D721Med (cell line): Measurements from ENCODE around the gene PACRG.

Source experiments
- DNase-seq: peaks from one replicate; pipeline ENCODE4 v3.0.0; 2011; ENCODE audit warnings: low spot score; ENCODE audit not compliant: insufficient read length
- FAIRE-seq: peaks from 2 replicates; lab custom pipeline; 2011; peaks lifted over from hg19 to GRCh38; lab: Jason Lieb, UNC
- CTCF ChIP-seq: IDR thresholded peaks from 2 replicates; pipeline ENCODE4 v1.5.1; 2012; ENCODE audit warnings: mild to moderate bottlenecking, control low read depth; ENCODE audit not compliant: insufficient read depth; ENCODE audit errors: missing control alignments

The PACRG gene

GRCh38 chr6:163333701-163334663 lies 606.2 kb downstream of the PACRG start:
- FAIRE-seq (no peak), DNase-seq (no peak)
- no peak for TF ChIP-seq CTCF

DNA sequence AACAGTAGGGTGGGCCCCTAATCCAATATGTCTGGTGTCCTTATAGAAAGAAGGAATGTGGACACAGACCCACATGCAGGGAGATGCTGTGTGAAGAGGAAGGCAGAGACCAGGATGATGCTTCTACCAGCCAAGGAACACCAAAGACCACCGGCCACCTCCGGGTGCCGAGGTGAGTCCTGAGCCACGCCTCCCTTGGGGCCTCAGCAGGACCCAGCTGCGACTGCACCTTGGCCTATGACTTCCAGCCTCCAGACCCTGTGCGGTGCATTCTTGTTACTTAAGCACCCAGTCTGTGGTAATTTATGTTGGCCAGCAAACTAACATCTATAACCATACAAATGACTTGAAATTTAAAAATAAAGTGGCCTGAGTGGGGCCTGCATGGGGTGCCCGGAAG lies 607.3 kb downstream of the PACRG start:
- no peak for DNase-seq
- TF ChIP-seq CTCF = no peak
- FAIRE-seq = no peak

DNA sequence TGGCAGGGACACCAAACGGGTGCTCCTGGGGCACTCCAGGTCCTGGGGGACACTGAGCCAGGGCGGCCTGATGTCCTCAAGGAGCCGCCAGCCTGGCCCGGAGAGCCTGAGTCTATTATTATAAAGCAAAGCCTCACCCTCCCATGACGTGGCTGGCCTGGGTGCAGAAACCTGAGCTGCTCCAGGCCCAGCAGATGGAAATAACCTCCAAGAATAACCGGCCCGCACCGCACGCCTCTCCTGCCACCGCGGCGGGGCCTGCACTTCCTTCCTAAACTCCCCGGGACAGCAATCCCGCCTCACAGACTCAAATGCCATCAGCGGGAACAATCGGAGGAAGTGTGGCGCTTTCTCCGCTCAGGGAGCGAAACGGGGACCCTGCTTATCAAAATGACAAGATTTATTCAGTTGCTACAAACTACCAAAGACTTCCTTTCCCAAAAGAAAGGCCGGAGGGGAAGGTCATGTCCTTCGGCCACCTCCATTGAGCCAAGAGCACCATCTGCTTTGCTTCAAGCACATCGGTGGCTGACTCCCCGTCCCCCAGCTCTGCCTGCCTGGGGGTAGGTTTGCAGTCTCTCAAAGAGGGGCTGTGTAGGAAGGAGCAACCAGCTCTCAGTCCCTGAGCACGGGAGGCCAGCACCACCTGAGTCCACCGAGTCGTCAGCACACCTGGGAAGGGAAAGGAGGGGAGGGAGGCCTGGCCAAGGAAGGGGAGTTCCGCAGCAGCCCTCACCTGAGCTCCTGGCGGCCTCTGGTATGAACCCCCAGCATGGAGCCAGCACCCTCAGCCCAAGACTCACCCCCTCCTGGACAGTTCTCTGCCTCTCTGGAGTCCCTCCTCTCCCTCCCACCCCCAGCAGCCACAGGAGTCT lies 608.1 kb downstream of the PACRG start:
- FAIRE-seq (no peak), DNase-seq (no peak)
- no peak for TF ChIP-seq CTCF

DNA sequence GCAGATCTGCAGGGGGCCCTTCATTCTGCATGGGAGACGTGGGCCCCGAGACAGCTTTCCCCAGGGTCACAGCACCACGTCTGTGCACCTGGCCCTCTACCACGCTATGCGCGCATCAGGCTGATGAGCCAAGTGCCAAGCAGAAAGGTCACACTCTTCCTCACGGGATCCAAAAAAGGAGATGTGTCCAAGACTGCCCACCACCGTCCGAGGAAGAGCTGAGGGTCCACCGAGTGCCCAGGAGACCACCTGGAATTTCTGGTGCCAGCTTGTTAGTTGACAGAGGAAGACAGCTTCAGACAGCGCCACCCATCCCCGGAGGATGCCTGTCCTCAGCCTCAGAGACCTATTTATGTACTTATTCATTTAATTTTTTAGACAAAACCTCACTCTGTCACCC lies 609.2 kb downstream of the PACRG start:
- DNase-seq (no peak), FAIRE-seq (no peak)
- no peak for TF ChIP-seq CTCF

DNA sequence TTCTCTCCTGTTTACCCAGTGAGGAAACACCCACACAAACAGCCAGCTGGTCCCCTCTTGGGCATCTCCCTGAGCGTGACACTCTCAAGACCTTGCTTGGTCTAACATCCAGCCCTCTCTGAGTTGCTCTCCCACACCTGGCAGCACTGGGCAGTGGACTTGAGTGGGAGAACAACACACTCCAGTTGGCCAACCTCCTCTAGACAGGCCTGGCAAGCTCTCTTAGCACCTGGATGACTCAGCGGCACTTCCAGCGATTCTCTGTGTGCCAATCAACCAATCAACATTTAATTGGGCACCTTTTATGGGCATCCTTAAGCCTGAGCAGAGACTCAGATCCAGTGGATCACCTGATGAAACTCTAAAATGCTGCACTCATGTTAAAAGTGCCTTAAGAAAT lies 610.2 kb downstream of the PACRG start:
- FAIRE-seq (no peak), DNase-seq (no peak)
- no peak for TF ChIP-seq CTCF

DNA sequence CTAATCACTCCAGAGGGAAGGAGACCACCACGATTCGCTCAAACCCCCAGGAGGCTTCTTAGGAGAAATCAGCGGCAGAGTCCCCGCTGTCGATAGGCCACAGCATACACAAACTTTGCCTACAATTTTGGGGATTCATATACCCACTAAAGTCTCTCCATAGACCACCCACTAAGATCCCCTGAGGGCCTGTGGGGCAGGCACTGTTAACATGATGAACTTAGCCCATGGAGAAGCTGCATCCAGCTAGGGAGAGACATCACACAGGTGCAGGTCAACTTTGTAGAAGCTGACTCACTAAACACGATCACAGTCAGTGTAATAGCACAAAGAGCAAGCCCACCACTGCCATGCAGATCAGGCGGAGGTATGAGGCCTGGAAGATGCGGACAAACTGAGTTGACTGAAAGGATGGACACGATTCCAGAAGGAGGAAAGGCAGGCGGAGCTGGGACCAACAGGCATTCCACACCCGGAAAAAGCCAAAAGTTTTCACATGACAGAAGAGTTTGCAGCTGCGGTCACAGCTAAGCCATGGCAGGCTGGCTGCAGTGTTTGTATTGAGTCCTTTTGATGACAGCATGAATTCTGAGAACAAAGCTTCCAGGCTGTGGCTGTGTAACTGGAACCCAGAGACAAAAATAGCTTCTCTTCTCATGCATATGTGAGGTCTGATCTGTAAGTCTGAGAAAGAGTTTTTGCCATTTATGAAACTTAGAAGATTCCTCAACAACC lies 611.1 kb downstream of the PACRG start:
- DNase-seq (no peak), FAIRE-seq (no peak)
- TF ChIP-seq CTCF = no peak
